ENCODE measurements around the gene SLC6A11. TPM values are rescaled to one million over a fixed set of nuclear protein-coding genes. Genes with fewer than 3 reads are reported as not detected.

The SLC6A11 gene
- total and polyA plus RNA-seq, 2 donors (not counting 1 experiment from before 2014, with no cell fraction given) = not detected

DNA sequence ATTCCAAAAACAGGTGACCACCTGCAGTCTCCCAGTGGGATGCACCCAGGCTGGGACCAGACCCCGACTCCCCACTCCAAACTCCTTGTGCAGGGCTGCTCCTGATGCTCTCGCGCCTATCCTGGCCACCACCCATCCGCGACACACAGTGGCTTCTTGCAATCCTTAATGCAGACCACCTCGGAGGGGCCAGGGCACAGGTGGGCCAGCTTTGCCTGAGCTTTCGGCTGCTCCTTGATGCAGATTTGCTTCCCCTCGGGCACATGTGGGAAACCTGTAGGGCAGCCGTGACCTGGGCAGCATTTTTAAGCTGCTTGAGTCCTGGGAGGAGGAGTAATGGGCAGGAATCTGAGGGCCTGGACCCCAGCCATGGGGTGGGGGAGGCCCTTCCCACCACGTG, 18.9 kb downstream of the SLC6A11 start:
- no peak overlapping the region for H3K9ac ChIP-seq (ENCODE audit: low read length)
- ChIA-PET CTCF (no interaction called here), POLR2A (no interaction called here)
- H3K36me3 ChIP-seq (replicated peaks in 1 of 2; ENCODE audit: control extremely low read depth in 1 of 2, control insufficient read depth in 1 of 2, extremely low read depth in 1 of 2, insufficient read depth in 2 of 2, low read length in 1 of 2) = no peaks in the 10 kb centered on the region
- TF ChIP-seq EZH2 (IDR thresholded peaks at IDR 0.05; ENCODE audit: borderline replicate concordance, insufficient read depth, low read depth, low read length, poor library complexity, severe bottlenecking) = no peak
- TF ChIP-seq, protein P1, sequence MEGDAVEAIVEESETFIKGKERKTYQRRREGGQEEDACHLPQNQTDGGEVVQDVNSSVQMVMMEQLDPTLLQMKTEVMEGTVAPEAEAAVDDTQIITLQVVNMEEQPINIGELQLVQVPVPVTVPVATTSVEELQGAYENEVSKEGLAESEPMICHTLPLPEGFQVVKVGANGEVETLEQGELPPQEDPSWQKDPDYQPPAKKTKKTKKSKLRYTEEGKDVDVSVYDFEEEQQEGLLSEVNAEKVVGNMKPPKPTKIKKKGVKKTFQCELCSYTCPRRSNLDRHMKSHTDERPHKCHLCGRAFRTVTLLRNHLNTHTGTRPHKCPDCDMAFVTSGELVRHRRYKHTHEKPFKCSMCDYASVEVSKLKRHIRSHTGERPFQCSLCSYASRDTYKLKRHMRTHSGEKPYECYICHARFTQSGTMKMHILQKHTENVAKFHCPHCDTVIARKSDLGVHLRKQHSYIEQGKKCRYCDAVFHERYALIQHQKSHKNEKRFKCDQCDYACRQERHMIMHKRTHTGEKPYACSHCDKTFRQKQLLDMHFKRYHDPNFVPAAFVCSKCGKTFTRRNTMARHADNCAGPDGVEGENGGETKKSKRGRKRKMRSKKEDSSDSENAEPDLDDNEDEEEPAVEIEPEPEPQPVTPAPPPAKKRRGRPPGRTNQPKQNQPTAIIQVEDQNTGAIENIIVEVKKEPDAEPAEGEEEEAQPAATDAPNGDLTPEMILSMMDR (IDR thresholded peaks at IDR 0.05) = no peak
- DNase-seq (no peak), ATAC-seq (ENCODE audit: low read depth) (no peak)
- H3K4me2 ChIP-seq (replicated peaks; ENCODE audit: low read depth, low read length, poor library complexity, severe bottlenecking) = no peak overlapping the region
- H3K27ac Mint-ChIP-seq = no peak overlapping the region
- no peaks in the 10 kb centered on the region for H3K9me3 ChIP-seq (ENCODE audit: control extremely low read depth in 1 of 3, control insufficient read depth in 2 of 3, insufficient read depth in 1 of 3, low read length in 2 of 3)
- 83% methylated on average over 10 of the region's 10 CpGs for WGBS (ENCODE audit: insufficient coverage)
- H3K4me1 Mint-ChIP-seq = no peaks in the 10 kb centered on the region
- H3K27me3 Mint-ChIP-seq = peaks cover 36% of the 10 kb centered on the region
- H2AFZ ChIP-seq (ENCODE audit: insufficient read depth, low read depth, low read length, poor library complexity, severe bottlenecking) = no peak overlapping the region
- H3K4me3 ChIP-seq (ENCODE audit: control extremely low read depth in 1 of 5, extremely low read depth in 1 of 5, insufficient read depth in 1 of 5, low read depth in 2 of 5, low read length in 4 of 5) = no peak overlapping the region
- no peaks in the 10 kb centered on the region for H4K20me1 ChIP-seq (ENCODE audit: control insufficient read depth, insufficient read depth, low read length, poor library complexity, severe bottlenecking)
- H3K27me3 ChIP-seq (replicated peaks in 1 of 4; ENCODE audit: control extremely low read depth in 1 of 4, control insufficient read depth in 3 of 4, insufficient read depth in 4 of 4, low read length in 3 of 4) = no peaks in the 10 kb centered on the region
- intact Hi-C loops (cut with micrococcal nuclease) = no loop called here
- no peak overlapping the region for H3K27ac ChIP-seq (ENCODE audit: low read length in 2 of 2)
- H3K4me1 ChIP-seq (ENCODE audit: control insufficient read depth in 2 of 2, insufficient read depth in 2 of 2, low read length in 2 of 2) = no peaks in the 10 kb centered on the region
- no peaks in the 10 kb centered on the region for H3K9me3 Mint-ChIP-seq (ENCODE audit: insufficient read depth)
- no peak overlapping the region for H3K4me3 Mint-ChIP-seq
- no peaks in the 10 kb centered on the region for H3K79me2 ChIP-seq (ENCODE audit: control insufficient read depth, insufficient read depth, low read length)

DNA sequence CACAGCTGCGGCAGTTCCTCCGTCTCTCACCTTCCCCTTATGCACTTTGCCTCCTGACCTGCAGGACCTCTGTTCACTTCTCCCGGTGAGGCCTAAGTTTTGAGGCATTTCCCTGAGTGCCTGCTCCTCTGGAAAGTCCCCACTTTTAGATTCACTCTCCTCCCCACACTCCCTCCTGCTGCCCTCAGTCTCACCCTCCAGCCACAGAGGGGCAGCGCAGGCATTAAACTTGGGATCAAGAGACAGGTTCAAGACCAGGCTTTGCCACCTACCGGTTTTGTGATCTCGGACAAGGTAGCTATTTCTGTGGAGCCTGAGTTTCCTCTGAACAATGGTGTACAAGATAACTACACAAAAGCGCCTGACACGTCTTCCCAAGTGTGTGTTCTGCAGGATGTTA, 19.4 kb downstream of the SLC6A11 start:
- H3K27me3 Mint-ChIP-seq = peaks cover 36% of the 10 kb centered on the region
- intact Hi-C loops (cut with micrococcal nuclease) = no loop called here
- Histone ChIP-seq H2AFZ (ENCODE audit: insufficient read depth, low read depth, low read length, poor library complexity, severe bottlenecking) (no peak overlapping the region), H3K4me1 (ENCODE audit: control insufficient read depth in 2 of 2, insufficient read depth in 2 of 2, low read length in 2 of 2) (no peaks in the 10 kb centered on the region), H3K79me2 (ENCODE audit: control insufficient read depth, insufficient read depth, low read length) (no peaks in the 10 kb centered on the region), H3K9me3 (ENCODE audit: control extremely low read depth in 1 of 3, control insufficient read depth in 2 of 3, insufficient read depth in 1 of 3, low read length in 2 of 3) (no peaks in the 10 kb centered on the region), H3K9ac (ENCODE audit: low read length) (no peak overlapping the region), H3K27ac (ENCODE audit: low read length in 2 of 2) (no peak overlapping the region), H3K27me3 (replicated peaks in 1 of 4; ENCODE audit: control extremely low read depth in 1 of 4, control insufficient read depth in 3 of 4, insufficient read depth in 4 of 4, low read length in 3 of 4) (no peaks in the 10 kb centered on the region), H4K20me1 (ENCODE audit: control insufficient read depth, insufficient read depth, low read length, poor library complexity, severe bottlenecking) (no peaks in the 10 kb centered on the region), H3K36me3 (replicated peaks in 1 of 2; ENCODE audit: control extremely low read depth in 1 of 2, control insufficient read depth in 1 of 2, extremely low read depth in 1 of 2, insufficient read depth in 2 of 2, low read length in 1 of 2) (no peaks in the 10 kb centered on the region), H3K4me3 (ENCODE audit: control extremely low read depth in 1 of 5, extremely low read depth in 1 of 5, insufficient read depth in 1 of 5, low read depth in 2 of 5, low read length in 4 of 5) (no peak overlapping the region), H3K4me2 (replicated peaks; ENCODE audit: low read depth, low read length, poor library complexity, severe bottlenecking) (no peak overlapping the region)
- ChIA-PET CTCF (no interaction called here), POLR2A (no interaction called here)
- H3K27ac Mint-ChIP-seq = no peak overlapping the region
- 92% methylated on average over 5 of the region's 8 CpGs for WGBS (ENCODE audit: insufficient coverage)
- TF ChIP-seq EZH2 (IDR thresholded peaks at IDR 0.05; ENCODE audit: borderline replicate concordance, insufficient read depth, low read depth, low read length, poor library complexity, severe bottlenecking) = no peak
- TF ChIP-seq, protein P1 (IDR thresholded peaks at IDR 0.05) = no peak
- no peak overlapping the region for H3K4me3 Mint-ChIP-seq
- ATAC-seq (ENCODE audit: low read depth) (no peak), DNase-seq (no peak)
- no peaks in the 10 kb centered on the region for H3K4me1 Mint-ChIP-seq
- H3K9me3 Mint-ChIP-seq (ENCODE audit: insufficient read depth) = no peaks in the 10 kb centered on the region

Measured in B cell (primary cell).